Adrenal gland (tissue), 5 donors: ENCODE measurements around the gene DNM1.

Experiments used
- CTCF ChIP-seq, 6 experiments: fragments of 450-650 bp in 4 of 6; fragments of 200-600 bp in 2 of 6; sonication (generic) in 1 of 6; IDR thresholded peaks; 1 replicate in 5 of 6; 2 replicates in 1 of 6; pipeline versions ENCODE4 v1.5.1 to v1.8.0; 2016 to 2021; ENCODE audit warnings: antibody characterized with exemption in 6 of 6, mild to moderate bottlenecking in 2 of 6, moderate library complexity in 1 of 6
- POLR2A ChIP-seq, 2 donors: fragments of 450-650 bp; IDR thresholded peaks; one replicate each; pipeline ENCODE4 v1.6.1; 2017; ENCODE audit warnings: antibody characterized with exemption in 2 of 2, mild to moderate bottlenecking in 2 of 2, moderate library complexity in 1 of 2
- donor health status: DM: no; HTN: no; CAD: no.

GRCh38 chr9:128222026-128222425, 18.8 kb downstream of the DNM1 start:
- TF ChIP-seq CTCF (IDR thresholded peaks at IDR 0.05) (no peak), POLR2A (IDR thresholded peaks at IDR 0.05) (no peak)
